WTC11 (cell line): ENCODE results near the gene CD1B.

Source experiments
- CREM ChIP-seq: sonication (generic); formaldehyde crosslinking; IDR thresholded peaks from 2 replicates; pipeline ENCODE4 v1.8.1; 2022; ENCODE audit warnings: mild to moderate bottlenecking, missing genetic modification reagents, moderate library complexity
- CTCF ChIP-seq: fragments of 200-600 bp; IDR thresholded peaks from 2 replicates; pipeline ENCODE4 v1.8.0; 2022; ENCODE audit warnings: antibody characterized with exemption
- ESRRA ChIP-seq: sonication (generic); formaldehyde crosslinking; IDR thresholded peaks from 2 replicates; pipeline ENCODE4 v1.8.1; 2022; ENCODE audit warnings: mild to moderate bottlenecking, missing genetic modification reagents, borderline replicate concordance
- GABPB1 ChIP-seq: sonication (generic); formaldehyde crosslinking; IDR thresholded peaks from 2 replicates; pipeline ENCODE4 v1.8.1; 2023; ENCODE audit warnings: mild to moderate bottlenecking, missing genetic modification reagents
- IRF2 ChIP-seq: sonication (generic); formaldehyde crosslinking; IDR thresholded peaks from 2 replicates; pipeline ENCODE4 v1.8.0; 2022; ENCODE audit warnings: low read depth, missing genetic modification reagents, borderline replicate concordance
- MXD4 ChIP-seq: fragments of 250-450 bp; sonication (Bioruptor Pico); IDR thresholded peaks from 2 replicates; pipeline ENCODE4 v1.8.0; 2021; ENCODE audit warnings: mild to moderate bottlenecking, moderate library complexity, borderline replicate concordance
- SMAD4 ChIP-seq: sonication (generic); formaldehyde crosslinking; IDR thresholded peaks from 2 replicates; pipeline ENCODE4 v1.8.0; 2022; ENCODE audit warnings: mild to moderate bottlenecking, missing genetic modification reagents
- ZNF512 ChIP-seq: sonication (generic); formaldehyde crosslinking; IDR thresholded peaks from 2 replicates; pipeline ENCODE4 v1.8.1; 2022; ENCODE audit warnings: missing genetic modification reagents, borderline replicate concordance
- TF ChIP-seq, protein P1 (sequence below): sonication (generic); formaldehyde crosslinking; IDR thresholded peaks from 2 replicates; pipeline ENCODE4 v1.8.1; 2023; ENCODE audit warnings: mild to moderate bottlenecking, missing genetic modification reagents
- TF ChIP-seq, protein P2 (sequence below): sonication (generic); formaldehyde crosslinking; IDR thresholded peaks from 2 replicates; pipeline ENCODE4 v1.8.0; 2022; ENCODE audit warnings: mild to moderate bottlenecking, missing genetic modification reagents

GRCh38 chr1:158311066-158311465 is 20.3 kb downstream of the CD1B start:
- TF ChIP-seq, protein P1, sequence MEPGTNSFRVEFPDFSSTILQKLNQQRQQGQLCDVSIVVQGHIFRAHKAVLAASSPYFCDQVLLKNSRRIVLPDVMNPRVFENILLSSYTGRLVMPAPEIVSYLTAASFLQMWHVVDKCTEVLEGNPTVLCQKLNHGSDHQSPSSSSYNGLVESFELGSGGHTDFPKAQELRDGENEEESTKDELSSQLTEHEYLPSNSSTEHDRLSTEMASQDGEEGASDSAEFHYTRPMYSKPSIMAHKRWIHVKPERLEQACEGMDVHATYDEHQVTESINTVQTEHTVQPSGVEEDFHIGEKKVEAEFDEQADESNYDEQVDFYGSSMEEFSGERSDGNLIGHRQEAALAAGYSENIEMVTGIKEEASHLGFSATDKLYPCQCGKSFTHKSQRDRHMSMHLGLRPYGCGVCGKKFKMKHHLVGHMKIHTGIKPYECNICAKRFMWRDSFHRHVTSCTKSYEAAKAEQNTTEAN (CRISPR knock-in tag) = no peak
- TF ChIP-seq CTCF (no peak), SMAD4 (no peak), ZNF512 (CRISPR knock-in tag) (no peak), ESRRA (CRISPR knock-in tag) (no peak), GABPB1 (CRISPR knock-in tag) (no peak), CREM (CRISPR knock-in tag) (no peak), MXD4 (CRISPR knock-in tag) (no peak), IRF2 (no peak)
- TF ChIP-seq, protein P2, sequence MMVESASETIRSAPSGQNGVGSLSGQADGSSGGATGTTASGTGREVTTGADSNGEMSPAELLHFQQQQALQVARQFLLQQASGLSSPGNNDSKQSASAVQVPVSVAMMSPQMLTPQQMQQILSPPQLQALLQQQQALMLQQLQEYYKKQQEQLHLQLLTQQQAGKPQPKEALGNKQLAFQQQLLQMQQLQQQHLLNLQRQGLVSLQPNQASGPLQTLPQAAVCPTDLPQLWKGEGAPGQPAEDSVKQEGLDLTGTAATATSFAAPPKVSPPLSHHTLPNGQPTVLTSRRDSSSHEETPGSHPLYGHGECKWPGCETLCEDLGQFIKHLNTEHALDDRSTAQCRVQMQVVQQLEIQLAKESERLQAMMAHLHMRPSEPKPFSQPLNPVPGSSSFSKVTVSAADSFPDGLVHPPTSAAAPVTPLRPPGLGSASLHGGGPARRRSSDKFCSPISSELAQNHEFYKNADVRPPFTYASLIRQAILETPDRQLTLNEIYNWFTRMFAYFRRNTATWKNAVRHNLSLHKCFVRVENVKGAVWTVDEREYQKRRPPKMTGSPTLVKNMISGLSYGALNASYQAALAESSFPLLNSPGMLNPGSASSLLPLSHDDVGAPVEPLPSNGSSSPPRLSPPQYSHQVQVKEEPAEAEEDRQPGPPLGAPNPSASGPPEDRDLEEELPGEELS (CRISPR knock-in tag) = no peak
